Stimulated activated CD8-positive, alpha-beta memory T cell treated with anti-CD3 and anti-CD28 coated beads, Interleukin-12 subunit alpha, Interleukin-12 subunit beta, amount 100 ng/mL, for 24 hours (primary cell): Measurements from ENCODE around the gene MGAT5B.
"Not testable (repeated sequence)": the region's sequence is repeated elsewhere in the genome, so short reads cannot be mapped to it uniquely, and the experiment has no call there.

Experiments
- DNase-seq: peaks from one replicate; pipeline ENCODE4 v3.0.0-alpha.2; 2020; ENCODE audit errors: extremely low read depth

Gene MGAT5B

DNA sequence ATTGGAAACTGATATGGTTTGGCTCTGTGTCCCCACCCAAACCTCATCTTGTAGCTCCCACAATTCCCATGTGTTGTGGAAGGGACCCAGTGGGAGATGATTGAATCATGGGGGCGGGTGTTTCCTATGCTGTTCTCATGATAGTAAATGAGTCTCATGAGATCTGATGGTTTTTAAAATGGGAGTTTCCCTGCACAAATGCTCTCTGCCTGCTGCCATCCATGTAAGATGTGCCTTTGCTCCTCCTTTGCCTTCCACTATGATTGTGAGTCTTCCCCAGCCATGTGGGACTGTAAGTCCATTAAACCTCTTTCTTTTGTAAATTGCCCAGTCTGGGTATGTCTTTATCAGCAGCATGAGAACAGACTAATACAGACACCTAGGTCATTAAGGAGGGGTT is 109.8 kb downstream of the MGAT5B start:
- DNase-seq, result not testable (repeated sequence)

DNA sequence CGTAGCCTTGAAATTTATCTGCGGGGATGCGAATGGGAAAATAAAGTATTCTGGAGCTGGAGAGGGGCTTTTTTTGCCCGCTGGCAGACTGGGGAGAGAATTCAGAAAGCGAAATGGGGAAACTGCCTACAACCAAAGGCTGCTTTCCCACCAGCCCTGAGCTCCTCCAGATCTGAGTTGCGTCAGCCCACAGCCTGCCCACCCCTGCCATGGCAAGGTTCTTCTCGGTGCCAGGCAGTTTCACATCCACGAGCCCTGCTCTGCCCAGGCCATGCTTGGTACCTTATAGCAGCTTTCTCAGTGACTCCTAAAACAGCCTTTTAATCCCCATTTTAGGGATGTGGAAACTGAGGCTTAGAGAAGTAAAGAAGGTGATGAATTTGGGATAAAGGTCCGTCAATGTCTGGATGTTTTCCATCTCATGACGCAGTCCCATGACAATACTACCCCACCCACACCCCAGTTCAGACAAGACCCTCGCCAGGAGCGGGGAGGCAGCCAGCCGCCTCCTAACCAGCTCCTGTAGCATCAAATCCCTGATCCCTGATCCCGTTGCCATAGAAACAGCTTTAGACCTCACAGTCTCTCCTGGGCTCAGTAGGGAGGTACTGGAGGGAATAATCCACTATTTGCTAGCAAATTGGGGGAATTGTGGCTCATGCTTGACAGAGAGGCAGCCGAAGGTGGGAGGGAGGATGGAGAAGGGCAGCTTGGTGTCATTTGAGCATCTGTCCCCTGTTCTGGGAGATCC is 113.5 kb downstream of the MGAT5B start:
- DNase-seq, result no peak

DNA sequence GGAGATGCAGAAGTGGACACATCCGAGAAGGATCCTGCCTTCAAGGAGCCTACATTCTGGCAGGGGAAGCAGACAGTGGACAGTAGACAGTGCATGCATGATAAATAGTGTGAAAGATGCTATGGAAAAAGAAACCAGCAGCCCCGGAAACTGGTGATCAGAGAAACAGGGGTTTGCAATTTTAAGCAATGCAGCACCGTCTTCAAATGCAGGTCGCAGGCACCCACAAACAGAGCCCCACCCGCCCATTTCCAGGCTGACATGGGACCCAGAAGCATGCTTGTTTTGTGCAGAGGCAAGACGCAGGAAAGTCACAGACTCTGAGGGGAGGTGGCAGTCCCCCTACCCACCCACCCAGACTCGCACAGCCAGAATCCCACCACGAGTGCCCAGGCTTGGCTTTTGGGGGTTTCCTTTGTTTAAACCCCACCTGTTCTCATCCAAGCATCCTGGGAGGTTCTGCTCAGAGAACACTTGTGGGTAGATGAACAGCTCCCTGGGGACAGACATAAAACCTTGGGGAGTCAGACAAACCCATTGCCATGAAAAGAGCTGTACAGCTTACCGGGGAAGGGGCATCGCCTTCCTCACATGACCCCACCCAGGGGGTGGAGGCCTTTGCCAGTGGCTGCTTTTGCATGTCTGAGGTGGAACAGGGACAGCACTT is 114.3 kb downstream of the MGAT5B start:
- no peak for DNase-seq

DNA sequence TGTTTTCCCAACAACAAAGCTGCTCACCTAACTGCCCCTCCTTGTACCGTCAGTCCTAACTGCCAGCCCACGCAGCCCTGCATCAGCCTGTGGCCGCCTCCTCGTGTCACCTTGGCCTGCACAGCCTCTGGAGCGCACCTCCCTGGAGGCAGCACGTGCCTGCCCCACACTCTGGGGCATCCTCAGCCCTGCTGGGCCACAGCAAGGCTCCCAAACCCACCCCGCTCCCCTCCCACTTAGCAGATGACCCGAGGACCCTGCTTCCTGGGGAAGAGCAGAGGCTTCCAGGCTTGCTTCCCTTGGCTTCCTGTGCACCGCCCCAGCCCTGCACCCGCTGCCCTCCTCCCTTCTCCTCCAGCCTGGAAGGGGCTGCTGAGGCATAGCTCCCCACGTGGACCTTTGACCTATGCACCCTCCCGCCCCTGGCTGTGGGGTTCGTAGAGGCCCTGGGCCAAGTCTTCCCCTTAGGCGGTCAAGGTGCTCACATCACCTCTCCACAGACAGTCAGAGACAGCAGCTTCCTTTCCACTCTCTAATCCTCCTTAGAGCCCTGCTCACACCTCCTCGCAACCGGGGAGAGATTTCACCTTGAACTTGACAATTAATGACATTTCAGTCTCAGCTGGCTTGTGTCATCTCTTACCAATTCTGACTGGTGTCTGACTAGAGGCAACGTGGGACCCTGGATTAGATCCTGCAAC is 115.0 kb downstream of the MGAT5B start:
- DNase-seq, result no peak

DNA sequence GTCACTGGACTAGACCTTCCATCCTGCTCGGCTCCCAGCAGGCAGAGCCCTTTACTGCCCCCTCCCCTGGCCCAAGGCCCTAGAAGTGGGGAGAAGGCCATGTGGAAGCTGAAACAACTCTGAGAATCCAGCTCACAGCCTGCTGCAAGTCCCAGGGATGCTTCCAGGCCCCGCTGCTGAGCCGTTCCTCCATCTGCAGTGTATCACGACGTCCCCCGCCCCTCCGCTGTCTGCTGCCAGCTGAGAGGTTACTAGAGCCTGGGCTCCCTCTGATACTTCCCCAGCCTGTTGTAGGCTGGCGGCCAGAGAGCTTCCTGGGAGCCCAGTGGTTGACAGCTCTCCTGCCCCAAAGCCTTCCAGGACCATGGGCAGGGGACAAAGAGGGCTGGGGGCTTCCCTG is 118.2 kb downstream of the MGAT5B start:
- no peak for DNase-seq

DNA sequence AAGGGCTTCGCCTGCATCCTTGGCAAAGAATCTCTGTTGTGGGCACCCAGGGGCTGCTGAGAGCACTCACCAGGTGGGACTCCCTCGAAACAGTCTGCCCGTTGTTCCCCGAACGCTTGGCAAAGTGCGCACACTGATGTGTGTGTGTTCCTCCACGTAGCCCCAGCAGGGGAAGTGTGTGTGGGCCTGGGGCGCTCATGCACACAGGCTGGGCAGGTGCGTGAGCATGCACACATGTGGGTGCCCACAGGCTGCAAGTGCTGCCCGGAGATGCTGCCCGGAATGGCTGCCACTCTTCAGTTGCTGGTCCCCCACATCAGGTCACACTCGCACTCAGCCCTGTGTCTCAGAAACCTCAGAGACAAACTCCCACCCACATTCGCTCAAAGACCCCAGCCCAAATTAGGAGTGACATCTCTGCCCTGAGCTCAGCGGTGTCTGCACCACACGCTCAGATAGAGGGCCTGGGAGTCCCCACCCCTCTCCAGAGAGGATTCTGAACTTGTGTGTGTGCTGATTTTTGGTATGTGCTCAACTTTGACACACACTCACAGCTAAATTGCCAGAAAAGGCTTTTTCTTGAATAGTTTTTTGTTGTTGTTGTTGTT is 119.4 kb downstream of the MGAT5B start:
- DNase-seq, result no peak

DNA sequence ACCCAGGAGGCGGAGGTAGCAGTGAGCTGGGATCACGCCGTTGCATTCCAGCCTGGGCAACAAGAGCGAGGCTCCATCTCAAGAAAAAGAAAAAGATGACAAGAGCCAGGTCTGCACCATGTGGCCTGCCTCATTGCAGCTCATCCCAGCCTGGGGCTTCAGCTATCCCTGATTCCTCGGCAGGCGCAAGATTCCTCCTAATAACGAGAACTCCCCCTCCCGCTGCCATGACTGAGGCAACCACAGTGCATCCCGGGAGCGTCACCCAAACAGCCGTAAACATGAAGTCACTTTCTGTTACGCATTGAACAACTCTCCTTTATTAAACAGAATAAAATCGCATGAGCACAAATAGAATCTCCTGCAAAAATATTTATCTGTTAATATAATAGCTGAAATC is 120.6 kb downstream of the MGAT5B start:
- DNase-seq, result no peak

DNA sequence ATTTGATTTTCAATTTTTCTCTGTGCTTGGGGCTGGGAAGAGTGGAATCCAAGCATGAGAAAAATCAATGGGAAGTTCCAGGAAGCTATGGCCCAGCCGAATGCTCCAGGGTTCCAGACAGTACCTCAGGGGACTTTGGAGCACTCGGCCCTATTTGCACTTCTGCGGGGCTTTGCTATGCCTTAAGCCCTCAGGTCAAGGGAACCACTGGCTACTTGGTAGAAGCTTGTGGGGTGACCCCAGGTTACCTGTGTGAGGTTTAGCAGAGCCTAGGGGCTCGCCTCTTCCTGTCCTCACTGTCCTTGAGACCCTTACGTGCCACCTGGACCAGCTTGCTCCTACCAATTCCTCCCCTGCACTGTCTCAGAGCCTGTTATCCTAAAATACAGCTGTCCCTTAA is 121.3 kb downstream of the MGAT5B start:
- DNase-seq, result no peak

DNA sequence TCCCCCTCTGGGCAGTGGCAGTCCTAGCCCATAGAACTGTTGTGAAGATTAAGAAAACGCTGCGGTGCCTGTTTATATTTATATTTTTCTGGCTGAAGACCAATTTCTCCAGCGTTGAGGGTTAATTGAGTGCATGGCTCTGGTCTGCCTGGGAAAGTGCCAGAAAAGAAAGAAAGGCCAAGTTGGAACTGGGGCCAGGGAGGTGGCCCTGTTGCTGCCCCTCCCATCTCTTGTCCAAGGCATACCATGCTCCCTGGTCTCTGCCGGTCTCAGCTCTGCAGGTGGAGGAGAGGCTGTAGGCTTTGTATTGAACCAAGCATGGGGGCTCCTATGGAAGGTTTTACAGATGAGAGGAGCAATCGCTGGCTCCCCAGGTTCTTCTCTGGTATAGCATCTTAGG is 124.7 kb downstream of the MGAT5B start:
- DNase-seq, result no peak

DNA sequence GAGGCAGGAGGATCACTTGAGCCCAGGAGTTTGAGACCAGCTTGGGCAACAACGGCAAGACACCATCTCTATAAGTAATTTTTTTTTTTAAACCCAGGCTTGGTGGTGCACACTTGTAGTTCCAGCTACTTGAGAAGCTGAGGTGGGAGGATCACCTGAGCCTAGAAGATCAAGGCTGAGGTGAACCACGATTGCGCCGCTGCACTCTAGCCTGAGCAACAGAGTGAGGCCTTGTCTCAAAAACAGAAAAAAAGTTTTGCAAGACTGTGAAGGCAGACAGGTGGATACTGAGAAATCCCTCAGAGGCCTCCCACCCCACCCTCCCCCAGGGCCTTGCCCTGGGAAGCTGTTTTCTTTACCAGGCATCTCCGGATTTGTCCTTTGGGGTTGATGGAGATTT is 125.4 kb downstream of the MGAT5B start:
- no peak for DNase-seq

DNA sequence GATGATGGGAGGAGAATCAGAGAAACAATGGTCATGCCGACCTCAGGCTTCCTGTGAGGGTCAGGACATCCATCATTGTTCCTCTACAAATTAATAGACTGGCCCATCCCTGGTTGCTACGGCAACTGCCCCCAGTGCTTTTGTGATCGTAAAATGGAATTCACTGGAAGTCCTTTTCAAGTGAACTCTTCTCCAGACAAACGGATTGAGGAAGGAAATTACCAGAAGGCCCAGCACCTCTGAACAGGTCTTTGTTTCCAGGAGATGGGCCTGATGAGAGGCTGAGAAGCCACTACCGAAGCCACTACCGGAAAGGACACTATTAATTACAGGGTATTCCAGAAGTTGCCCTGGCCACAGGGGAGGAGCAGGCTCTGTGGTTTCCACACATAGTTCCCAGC is 126.0 kb downstream of the MGAT5B start:
- no peak for DNase-seq

DNA sequence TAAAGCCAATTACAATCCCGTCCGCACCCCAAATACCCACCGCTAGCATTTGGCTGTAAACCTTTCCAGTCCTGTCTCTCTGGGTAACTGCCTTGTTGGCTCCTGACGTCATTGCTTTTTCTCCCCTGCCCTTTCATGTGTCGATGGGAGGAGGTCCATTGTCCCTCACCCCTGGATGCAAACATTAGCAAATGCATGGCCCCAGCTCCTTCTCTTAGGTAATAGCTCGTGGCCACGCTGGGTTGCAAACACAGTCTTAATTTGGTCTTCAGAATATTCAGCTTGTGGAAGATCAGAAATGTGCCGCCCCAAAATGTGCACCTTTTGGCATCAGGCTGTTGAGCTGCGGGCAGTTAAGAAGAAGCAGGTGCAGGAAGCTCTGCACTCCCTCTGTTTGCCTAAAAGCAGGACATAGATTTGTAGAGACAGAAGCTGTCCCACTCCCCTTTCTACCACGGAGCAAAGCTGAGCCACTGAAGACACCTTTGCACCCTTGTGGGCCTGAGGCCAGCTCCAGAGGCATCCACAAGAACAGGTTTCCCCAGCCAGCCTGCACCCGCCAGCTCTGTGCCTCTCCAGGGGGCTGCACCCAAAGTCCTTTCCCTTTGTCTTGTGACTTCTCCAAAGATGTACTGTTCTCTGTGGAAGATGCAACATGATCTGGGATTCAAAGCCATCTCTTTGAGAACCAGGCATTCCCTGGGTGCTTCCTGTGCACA is 127.3 kb downstream of the MGAT5B start:
- no peak for DNase-seq

DNA sequence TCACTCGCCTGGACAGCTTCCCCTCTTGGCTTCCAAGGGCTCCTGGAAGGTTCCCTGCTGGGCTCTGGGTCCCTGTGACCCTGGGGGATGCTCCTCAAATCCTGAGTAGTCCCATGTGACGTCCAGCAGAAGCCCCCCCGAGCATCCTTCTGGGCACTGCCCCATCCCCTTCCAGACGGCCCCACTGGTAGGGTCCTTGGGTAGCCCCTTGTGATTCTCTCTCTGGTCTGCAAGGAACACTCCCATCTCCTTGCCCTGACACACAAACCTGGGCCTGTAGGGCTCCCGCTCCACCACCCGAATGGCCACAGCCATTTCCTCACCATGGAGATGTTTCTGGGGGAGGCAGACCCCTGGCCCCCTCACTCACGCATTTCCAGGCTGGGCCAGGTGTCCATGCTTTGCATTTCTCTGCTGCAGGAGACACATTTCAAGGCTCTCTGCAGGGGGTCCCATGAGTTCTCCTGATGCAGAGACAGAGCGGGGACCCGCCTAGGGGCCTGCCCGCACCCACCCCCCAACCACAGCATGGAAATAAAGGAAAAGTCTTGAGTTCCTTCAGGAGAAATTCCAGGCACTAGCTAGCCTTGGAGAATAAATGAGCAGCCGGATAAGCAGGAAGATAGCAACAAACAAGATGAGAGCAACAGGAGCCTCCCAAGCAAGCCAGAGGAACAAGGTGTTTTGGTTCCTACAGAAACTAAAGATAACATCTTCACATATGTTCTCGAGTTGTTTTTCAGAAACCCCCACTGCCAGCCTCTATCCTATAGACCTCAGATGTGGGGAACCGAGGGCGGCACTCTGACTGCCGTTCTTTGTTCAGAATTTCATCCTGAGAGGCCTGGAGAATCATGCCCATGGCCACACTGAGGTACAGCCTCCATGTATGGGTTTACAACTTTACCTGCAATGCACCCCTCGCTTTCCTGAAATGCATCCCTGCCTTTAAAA is 128.8 kb downstream of the MGAT5B start:
- no peak for DNase-seq

DNA sequence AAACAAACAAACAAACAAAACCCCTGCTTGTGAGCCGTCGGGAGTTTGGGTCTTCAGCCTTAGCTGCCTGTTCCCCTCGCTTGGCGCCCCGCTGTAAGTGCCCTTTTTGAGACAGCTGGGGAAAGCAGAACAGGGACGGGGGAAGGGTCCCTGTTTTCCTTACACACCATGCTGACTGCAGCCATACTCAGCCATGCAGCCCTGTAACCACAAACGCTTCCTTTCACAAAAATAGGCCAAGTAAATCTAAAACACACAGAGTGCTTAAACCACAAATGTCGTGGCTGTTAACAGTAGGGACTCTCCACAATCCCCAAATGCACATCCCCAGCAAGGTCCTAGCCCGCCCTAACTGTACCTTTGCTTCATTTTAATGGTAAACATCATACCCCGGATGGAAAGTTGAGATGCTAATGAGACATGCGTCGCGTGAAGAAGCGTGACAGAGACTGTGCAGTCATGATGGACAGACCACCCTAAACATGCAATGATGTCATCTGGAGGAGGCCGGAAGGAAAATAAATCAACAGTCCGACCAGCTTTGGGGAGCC is 129.9 kb downstream of the MGAT5B start:
- no peak for DNase-seq

DNA sequence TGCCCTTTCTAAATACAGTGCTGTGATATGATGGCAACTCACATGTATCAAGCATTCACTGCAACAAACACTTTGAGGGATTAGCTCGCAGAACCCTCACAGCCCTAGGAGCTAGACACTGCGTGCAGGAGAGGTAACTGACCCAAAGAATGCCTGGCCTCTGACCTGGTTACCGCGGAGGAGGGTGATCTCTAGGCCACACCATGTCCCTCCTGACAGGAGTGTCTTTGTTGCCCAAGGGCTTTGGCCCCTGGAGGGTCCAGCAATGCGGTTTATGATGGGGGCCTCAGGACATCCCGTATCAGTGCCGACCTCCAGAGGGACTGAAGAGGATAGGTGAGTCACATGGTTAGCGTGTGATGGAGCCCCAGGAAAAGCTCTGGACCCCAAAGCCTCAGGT is 130.6 kb downstream of the MGAT5B start:
- DNase-seq, result no peak
